ENCODE results near the gene KIF12.

The KIF12 gene

DNA sequence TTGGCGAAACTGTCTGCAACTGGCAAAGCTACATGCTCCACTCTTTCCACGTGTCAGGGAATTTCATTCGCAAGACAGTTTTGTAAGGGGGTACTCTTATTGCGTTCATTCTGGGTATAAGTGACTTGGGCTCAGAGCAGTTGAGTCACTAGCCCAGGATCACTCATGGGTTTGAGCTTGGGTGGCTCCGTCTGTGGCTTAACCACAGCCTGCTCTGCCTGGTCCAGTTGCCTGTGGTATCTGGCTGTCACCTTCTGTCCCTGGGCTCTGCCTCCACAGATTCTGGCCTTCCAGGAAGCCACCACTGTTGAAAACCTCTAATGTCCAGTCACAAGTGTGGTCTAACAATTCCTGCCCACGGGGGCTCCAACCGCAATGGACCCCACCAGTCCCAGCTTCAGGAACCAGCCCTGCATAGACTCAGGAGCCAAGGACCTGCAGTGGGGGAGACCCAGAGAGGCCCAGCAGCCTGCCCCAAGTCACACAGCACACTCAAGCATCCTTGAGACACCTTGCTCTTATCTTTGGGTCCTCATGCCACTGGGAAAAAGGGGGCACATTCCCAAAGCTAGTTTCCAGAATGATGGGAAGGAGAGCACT, 10.4 kb downstream of the KIF12 start:
- no peak for DNase-seq (ENCODE audit: low spot score)
- ChIA-PET POLR2A (ENCODE audit: low non-redundant PET) (no interaction called here), CTCF (interaction anchor here (2.2 to 3.7 kb wide), 2 partner anchors 19 to 20 kb away, joined by 5 to 9 read pairs; no protein-coding TSS in a partner anchor)
- H3K27ac ChIP-seq = no peak overlapping the region
- no peak for TF ChIP-seq CTCF (conservative IDR thresholded peaks at IDR 0.05; ENCODE audit: low read depth)

DNA sequence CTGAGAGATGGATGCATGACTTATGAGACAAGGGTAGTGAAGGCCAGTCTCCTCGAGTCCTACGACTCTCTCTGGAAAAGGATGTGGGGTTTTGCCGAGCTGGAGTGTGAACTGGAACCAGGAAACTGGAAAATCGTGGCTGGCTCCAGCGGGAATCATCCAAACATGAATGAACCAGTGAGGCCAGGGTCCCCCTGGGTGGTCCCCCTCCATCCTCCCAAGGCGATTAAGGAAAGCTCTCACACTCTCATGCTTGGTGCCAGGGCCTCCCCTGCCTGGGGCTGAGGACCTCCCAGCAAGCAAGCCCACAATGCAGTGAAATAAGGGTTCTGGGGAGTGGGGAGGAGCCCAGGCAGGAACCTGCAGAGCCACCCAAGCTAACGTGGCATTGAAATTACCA, 11.4 kb downstream of the KIF12 start:
- CTCF ChIA-PET = interaction anchor here (3.7 to 6.8 kb wide), 2 partner anchors 20 to 201 kb away, joined by 9 to 73 read pairs; no protein-coding TSS in a partner anchor
- no peak for DNase-seq (ENCODE audit: low spot score)
- H3K27ac ChIP-seq = no peak overlapping the region
- no peak for TF ChIP-seq CTCF (conservative IDR thresholded peaks at IDR 0.05; ENCODE audit: low read depth)
- POLR2A ChIA-PET (ENCODE audit: low non-redundant PET) = no interaction called here

GRCh38 chr9:114086607-114087006, 12.5 kb downstream of the KIF12 start:
- no peak for DNase-seq (ENCODE audit: low spot score)
- POLR2A ChIA-PET (ENCODE audit: low non-redundant PET) = no interaction called here
- TF ChIP-seq CTCF (conservative IDR thresholded peaks at IDR 0.05; ENCODE audit: low read depth) = no peak

GRCh38 chr9:114086009-114086408, 13.1 kb downstream of the KIF12 start:
- ChIA-PET POLR2A (ENCODE audit: low non-redundant PET) (no interaction called here), CTCF (interaction anchor here (3.7 to 6.8 kb wide), 2 partner anchors 22 to 203 kb away, joined by 9 to 73 read pairs; no protein-coding TSS in a partner anchor)
- no peak overlapping the region for H3K27ac ChIP-seq
- DNase-seq (ENCODE audit: low spot score) = no peak
- no peak for TF ChIP-seq CTCF (conservative IDR thresholded peaks at IDR 0.05; ENCODE audit: low read depth)

More at GRCh38 chr9:114086607-114087006, 12.5 kb downstream of the KIF12 start:
- no peak overlapping the region for H3K27ac ChIP-seq
- CTCF ChIA-PET = interaction anchor here (0.6 to 6.8 kb wide), 3 partner anchors 21 to 405 kb away, joined by 4 to 73 read pairs (median 9); no protein-coding TSS in a partner anchor

DNA sequence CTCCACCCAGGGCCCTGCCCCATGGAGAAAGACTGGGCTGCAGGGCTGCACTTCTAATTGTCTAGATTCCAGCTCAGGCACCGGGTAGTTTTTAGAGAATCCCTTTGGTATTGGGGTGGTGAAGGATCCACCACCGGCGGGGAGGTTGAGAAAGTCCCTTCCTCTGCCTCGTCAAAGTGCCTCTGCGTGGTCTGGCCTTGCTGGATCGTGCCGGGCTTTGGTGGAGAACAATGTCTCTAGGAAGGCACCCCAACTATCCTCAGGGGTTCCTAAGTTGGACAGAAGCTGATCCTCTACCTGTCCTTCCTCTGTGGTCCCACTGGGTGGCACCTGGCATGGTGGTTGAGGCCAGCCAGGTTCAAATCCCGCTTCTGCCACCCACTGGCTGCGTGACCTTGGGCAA, 13.7 kb downstream of the KIF12 start:
- no peak for DNase-seq (ENCODE audit: low spot score)
- CTCF ChIA-PET = interaction anchor here (0.8 to 6.8 kb wide), 3 partner anchors 22 to 208 kb away, joined by 3 to 73 read pairs (median 9); no protein-coding TSS in a partner anchor
- no peak for TF ChIP-seq CTCF (conservative IDR thresholded peaks at IDR 0.05; ENCODE audit: low read depth)
- no peak overlapping the region for H3K27ac ChIP-seq
- POLR2A ChIA-PET (ENCODE audit: low non-redundant PET) = no interaction called here

- H3K27ac ChIP-seq = no peak overlapping the region
- no peak for DNase-seq (ENCODE audit: low spot score)
- POLR2A ChIA-PET (ENCODE audit: low non-redundant PET) = no interaction called here
- no peak for TF ChIP-seq CTCF (conservative IDR thresholded peaks at IDR 0.05; ENCODE audit: low read depth)
- CTCF ChIA-PET = interaction anchor here (0.6 to 6.8 kb wide), 8 partner anchors 15 to 288 kb away, joined by 3 to 73 read pairs (median 4); no protein-coding TSS in a partner anchor
These were observed 14.6 kb downstream of the KIF12 start for GRCh38 chr9:114084282-114085073.

Data from RWPE1 (cell line).